ENCODE results near the gene NLRP6.
A peak's percentile ranks its signal among the peaks of the same experiment; 100 is the strongest.
"Not testable (repeated sequence)": the region's sequence is repeated elsewhere in the genome, so short reads cannot be mapped to it uniquely, and the experiment has no call there.

Gene NLRP6

GRCh38 chr11:294780-295179, 16.6 kb downstream of the NLRP6 start:
- no peak for DNase-seq

- DNase-seq = no peak
Measured at GRCh38 chr11:295351-296170, 17.4 kb downstream of the NLRP6 start.

GRCh38 chr11:296171-297050, 18.2 kb downstream of the NLRP6 start:
- no peak for DNase-seq

DNA sequence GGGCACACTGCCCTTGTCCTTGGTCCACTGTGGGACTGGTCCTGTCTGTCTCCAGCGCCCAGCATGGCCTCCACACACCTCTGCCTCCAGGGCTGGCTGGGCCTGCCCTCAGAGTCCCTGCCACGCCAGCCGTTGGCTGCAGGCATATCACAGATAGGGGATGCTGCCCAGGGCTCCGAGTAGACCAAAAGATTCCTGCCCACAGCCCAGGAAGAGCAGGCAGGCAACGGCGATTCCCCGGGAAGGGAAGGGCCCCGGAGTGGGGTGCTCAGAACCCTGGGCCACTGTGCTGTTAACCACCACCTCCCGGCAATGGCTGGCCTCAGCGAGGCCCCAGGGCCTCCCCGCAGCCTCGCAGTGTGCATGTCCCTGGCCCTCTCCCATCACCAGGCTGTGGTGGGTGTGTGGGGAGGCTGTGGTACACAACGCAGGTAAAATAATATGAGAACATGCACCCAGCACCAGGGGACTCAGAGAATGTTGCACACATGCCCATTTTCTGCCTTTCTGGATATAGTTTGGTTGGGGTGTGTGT, 18.9 kb downstream of the NLRP6 start:
- DNase-seq = no peak

GRCh38 chr11:297586-298405, 19.6 kb downstream of the NLRP6 start:
- peak; percentile 68 for DNase-seq

DNA sequence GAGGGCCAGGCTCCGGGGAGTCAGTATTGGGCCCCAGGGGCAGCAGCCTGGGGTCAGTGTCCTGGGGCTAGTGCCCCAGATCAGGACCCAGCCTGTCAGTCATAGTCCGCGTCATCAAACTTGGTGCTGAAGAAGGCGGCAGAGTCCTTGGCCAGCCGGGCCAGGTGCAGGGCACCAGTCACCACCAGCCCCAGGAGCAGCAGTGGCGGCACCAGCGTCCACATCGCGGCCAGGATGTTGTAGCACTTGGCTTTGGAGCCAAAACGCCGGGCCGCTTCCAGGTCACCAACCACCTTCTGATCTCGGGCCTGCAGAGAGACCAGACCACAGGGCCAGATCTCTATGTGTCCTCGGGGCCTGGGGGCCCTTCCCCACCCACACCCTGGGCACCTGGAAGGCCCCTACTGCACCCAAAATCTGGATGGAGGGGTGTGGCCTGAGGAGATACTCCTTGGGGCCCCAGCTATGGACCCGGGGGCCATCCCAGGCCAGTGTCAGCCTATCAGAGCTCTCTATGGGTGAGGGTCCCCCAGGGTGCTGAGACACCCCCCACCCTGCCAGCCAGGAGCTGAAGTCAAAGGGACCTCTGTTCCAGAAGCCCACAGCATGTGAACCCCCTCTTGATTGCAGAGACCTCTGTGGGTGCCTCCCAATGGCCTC, 20.3 kb downstream of the NLRP6 start:
- no peak for DNase-seq

DNA sequence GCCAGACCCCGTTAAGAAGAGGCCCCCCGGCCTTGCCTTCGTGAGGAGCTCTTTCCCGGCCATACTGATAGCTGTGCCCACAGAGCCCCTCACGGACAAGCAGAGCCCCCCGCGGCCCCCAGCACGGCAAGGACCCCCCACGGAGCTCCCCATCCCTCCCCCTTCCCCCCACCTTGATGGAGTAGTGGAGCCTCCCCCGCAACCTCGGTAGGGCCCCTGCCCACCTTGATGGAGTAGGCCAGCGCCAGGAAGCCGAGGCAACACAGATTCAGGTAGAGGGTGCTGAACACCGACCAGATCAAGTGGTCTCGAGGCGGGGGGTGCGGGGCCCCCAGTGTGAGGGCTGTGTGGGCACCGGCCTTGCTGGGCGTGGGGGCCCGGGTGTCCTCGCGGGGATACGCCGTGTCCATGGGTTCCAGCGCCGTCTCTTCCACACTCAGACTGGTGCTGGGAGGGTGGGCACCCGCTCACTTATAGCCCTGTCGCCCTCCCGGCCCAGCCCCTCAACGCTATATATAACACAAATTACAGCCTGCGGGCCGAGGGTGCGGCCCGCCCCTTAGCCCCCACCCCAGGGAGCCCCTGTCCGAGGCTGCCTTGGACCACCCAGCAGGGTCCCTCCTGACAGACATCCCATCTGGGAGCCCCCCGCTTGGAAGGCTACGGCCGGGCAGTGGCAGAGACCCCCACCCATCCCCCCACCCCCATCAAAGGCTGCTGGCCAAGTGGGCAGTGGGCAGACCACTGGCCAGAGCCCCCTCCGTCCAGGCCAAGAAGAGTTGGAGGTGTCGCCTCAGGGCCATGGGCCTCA, 21.1 kb downstream of the NLRP6 start, which contains the start of gene IFITM5:
Gene IFITM5, minus strand, starts transcription at position 446 of the 811 bp plus-strand sequence. Its CDS starts 36 bp downstream, at position 410.
- DNase-seq = no peak

GRCh38 chr11:299951-300735, 21.9 kb downstream of the NLRP6 start:
- no peak for DNase-seq

DNA sequence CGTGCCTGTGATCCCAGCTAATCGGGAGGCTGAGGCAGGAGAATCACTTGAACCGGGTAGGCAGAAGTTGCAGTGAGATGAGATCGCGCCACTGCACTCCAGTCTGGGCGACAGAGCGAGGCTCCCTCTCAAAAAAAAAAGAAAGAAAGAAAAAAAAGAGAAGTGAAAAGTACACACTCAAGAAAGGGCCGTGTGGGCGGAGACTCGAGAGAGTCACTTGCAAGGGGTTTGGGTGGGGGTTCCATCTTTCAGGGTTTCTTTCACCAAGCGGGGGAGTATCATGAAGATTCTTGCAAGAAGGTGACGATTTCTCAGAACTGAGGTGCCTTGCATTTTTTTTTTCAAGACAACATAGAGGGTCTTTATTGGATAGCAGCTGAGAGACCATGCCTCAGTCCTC, 25.2 kb downstream of the NLRP6 start:
- no peak for DNase-seq

DNA sequence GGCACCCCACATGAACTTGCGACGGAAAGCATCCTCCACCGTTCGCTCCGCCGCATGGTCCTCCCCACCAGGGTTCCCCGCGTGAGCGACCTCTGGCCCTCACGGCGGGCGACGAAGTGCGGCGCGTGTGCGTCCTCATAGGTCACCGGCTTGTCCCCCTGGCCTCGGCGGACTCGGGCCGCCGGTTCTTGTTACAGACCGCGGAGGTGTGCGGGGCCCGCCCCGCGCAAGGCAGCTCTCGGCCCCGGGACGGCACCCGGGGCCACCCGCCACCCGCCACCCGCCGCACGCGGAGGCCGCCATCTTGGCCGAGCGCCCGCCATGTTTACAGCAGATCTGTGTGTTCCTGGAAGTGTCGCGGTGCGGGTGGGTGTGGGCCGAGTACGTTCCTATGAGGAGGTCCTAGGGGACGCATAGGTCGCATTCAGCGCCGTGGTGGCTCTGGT, 25.9 kb downstream of the NLRP6 start:
- DNase-seq = no peak

DNA sequence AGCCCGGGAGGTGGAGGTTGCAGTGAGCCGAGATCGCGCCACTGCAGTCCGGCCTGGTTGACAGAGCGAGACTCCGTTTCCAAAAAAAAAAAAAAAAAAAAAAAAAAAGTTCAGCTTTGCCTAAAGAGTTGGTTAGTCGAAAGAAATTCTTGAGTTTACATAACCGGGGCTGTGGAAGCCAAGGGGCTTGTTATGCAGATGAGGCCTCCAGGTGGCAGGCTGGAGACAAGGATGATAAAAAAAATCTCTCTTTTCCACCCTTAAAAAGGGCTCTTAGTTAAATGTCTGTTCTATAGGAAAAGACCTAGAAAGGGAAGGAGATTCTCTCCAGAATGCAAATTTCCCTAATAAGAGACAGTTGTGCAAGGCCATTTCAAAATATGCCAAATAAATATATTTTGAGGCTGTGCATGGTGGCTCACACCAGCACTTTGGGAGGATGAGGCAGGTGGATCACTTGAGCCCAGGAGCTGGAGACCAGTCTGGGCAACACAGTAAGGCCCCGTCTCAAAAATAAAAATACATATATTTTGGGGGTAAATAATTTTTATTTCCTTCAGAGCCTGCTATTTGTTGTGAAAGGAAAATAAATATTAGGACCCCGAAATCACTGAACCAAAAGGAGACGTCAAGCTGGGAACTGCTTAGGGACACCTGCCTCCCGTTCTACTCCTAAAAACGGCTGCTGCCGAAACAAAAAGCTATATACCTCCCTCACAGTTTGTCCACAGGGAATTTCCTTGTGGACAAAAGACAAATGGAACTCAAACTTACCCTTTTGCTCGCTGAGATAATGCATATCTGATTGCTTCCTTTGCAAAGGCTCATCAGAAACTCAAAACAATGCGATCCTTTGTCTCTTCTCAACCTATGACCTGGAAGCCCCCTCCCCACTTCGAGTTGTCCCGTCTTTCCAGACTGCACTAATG, 27.0 kb downstream of the NLRP6 start:
- DNase-seq = peak; percentile 69

GRCh38 chr11:305844-306211, 27.6 kb downstream of the NLRP6 start:
- no peak for DNase-seq

DNA sequence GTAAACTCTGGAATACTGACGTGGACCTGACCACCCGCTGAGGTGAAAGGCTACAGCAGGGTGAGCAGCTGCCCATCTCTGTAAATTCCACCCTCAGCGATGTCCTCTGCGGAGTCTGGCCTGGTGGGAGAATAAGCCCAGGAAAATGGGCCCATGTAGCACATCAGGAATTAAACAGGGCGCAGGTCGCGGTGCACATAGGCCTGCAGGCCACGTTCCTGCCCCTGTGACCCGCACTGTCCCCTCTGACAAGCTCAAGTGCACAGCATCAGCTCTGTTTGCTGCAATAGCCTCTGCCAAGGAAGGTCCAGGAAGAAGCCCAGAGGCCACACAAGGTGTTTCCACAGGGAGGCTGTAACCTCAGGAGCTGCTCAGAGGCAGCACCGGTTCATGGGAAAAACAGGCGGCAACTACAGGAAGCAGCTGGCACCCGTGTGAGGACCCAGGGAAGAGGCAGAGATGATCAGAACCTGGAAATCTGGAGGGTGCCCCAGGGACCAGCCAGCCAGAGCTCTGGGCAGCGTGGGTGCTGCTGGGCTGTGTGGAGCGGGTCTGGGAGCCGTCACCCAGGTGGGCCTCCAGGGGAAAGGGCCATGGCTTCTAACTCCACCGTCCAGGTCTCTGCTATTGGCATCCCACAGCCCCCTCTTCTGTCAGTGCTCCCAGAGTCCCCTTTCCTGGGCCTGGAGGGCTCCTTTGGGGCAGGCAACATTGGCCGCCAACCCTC, 28.6 kb downstream of the NLRP6 start:
- DNase-seq = no peak

GRCh38 chr11:307766-308708, 29.8 kb downstream of the NLRP6 start, which contains the start of gene IFITM2:
TSS of gene IFITM2 (plus strand) at chr11:307816. CDS start at chr11:308193, 377 bp downstream.
- DNase-seq = peak; percentile 70

DNA sequence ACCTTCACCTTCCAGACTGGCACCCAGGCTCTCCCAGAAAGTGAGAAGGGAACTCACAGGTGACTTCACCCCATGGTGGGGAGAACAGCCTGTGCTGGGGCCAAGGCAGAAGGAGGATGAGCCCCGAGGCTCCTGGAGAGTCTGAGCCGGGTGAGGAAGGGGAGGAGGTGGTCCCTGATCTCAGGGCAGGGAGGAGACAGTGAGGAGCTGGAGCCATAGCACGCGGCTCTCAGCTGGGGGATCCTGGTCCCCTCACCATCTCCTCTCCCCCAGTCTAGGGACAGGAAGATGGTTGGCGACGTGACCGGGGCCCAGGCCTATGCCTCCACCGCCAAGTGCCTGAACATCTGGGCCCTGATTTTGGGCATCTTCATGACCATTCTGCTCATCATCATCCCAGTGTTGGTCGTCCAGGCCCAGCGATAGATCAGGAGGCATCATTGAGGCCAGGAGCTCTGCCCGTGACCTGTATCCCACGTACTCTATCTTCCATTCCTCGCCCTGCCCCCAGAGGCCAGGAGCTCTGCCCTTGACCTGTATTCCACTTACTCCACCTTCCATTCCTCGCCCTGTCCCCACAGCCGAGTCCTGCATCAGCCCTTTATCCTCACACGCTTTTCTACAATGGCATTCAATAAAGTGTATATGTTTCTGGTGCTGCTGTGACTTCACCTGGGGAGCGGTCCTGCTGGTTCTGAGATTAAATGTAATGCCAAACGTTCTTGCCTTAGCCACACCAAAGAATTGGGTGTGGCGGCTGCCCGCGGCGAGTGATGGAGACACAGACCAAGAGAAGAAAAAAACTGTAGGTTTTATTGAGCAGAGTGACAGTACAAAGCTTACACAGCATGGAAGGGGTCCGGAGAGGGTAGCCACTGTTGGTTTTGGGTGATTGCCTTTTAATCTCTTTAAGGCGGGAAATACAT, 30.8 kb downstream of the NLRP6 start:
- DNase-seq = not testable (repeated sequence)

Data from stimulated activated CD8-positive, alpha-beta memory T cell treated with anti-CD3 and anti-CD28 coated beads, Interleukin-4, amount 100 ng/mL, for 48 hours (primary cell).